HG02970 (cell line): ENCODE data around the gene USP10.

Source experiments
- ATAC-seq: cut with Tn5 transposase; IDR thresholded peaks from one replicate; pipeline ENCODE4 v1.9.1; 2021; ENCODE audit warnings: mild to moderate bottlenecking, moderate library complexity, moderate number of reproducible peaks; ENCODE audit not compliant: unreplicated experiment, low FRiP score

USP10 gene, protein sequence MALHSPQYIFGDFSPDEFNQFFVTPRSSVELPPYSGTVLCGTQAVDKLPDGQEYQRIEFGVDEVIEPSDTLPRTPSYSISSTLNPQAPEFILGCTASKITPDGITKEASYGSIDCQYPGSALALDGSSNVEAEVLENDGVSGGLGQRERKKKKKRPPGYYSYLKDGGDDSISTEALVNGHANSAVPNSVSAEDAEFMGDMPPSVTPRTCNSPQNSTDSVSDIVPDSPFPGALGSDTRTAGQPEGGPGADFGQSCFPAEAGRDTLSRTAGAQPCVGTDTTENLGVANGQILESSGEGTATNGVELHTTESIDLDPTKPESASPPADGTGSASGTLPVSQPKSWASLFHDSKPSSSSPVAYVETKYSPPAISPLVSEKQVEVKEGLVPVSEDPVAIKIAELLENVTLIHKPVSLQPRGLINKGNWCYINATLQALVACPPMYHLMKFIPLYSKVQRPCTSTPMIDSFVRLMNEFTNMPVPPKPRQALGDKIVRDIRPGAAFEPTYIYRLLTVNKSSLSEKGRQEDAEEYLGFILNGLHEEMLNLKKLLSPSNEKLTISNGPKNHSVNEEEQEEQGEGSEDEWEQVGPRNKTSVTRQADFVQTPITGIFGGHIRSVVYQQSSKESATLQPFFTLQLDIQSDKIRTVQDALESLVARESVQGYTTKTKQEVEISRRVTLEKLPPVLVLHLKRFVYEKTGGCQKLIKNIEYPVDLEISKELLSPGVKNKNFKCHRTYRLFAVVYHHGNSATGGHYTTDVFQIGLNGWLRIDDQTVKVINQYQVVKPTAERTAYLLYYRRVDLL

DNA sequence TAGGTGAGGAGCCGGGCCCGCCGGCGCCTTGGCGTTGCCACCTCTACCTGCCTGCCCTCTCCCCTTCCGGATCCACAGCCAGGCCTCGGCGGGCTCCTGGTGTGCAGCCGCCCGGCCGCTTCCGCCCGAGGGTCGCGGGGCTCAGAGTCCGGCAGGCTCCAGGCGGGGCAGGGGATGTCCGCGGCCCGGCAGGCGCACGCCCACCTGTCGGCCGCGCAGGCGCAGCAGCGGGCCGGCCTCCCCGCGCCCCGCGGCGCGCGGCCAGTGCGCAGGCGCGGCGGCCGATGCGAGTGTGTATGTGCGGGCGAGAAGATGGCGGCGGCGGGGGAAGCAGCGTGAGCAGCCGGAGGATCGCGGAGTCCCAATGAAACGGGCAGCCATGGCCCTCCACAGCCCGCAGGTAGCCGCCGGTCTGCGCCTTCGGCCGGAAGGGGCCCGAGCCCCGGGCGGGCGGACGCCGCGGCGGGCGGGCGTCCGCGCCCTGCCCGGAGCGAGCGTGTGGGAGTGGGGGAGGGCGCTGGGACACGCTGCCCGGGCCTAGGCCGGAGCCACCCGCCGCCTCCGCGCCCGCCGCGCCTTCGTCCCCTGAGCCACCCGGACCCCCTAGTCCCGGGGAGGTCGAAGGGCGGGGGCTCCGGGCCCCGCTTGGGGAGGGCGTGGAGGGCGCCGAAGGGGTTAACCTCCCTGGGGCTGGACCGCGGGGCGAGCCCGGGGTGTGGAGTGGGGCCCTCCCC lies at the start of gene USP10:
TSS of gene USP10 (plus strand) at position 289 of the 734 bp plus-strand sequence. CDS start at position 380, 91 bp downstream.
- peak; percentile 84 for ATAC-seq

GRCh38 chr16:84650062-84650991 lies 49.5 kb upstream of the USP10 start:
- no peak for ATAC-seq

DNA sequence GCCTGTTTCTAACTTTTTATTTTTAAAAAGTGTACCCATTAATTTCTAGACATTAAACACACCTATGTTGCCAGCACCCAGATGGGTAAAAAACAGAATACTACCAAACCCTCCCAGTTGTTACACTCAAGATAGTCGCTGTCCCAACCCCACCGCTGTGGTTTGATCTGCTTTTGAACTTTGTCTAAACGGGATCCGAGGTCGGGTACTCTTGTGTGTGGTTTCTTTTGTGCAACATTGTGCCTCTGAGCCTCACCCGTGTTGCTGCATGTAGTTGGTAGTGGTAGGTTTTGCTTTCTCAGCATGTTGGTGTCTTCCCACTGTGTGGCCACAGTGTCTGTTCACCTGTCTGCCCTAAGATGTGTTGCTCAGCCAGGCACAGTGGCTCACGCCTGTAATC lies 47.2 kb upstream of the USP10 start:
- no peak for ATAC-seq

GRCh38 chr16:84654238-84654637 lies 45.6 kb upstream of the USP10 start:
- no peak for ATAC-seq

DNA sequence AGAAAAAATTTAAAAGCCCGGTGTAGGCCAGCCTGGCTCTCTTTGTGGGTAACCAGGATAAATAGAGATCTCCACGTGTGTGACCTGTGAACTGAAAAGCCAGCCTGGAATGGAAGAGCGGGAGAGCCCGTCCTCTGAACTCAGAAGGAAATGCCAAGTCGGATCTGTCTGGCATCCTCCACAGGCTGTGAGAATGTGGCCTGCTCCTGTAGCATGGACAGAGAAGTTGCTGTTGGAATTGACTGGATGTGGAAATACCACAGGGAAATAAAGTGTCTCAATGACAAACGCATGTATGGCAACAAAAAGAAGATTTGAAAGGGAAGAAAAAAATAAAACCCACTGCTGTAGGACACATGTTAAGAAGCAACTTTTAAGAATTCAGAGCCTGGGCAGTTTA lies 44.8 kb upstream of the USP10 start:
- ATAC-seq: no peak

DNA sequence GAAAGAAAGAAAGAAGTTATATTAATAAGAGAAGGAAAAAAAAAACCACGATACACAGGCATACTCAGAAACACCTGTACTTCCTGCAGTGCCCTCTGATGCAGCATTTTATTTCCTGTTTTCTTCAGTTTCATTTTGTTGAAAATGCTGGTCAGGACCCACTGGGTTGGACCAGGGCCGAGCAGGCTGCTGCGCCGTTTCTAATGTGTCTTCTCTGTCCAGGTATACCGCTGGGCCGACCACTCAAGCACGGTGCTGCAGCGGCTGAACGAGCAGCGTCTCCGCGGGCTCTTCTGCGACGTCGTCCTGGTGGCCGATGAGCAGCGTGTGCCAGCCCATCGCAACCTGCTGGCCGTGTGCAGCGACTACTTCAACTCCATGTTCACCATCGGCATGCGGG lies 43.2 kb upstream of the USP10 start:
- ATAC-seq: no peak

DNA sequence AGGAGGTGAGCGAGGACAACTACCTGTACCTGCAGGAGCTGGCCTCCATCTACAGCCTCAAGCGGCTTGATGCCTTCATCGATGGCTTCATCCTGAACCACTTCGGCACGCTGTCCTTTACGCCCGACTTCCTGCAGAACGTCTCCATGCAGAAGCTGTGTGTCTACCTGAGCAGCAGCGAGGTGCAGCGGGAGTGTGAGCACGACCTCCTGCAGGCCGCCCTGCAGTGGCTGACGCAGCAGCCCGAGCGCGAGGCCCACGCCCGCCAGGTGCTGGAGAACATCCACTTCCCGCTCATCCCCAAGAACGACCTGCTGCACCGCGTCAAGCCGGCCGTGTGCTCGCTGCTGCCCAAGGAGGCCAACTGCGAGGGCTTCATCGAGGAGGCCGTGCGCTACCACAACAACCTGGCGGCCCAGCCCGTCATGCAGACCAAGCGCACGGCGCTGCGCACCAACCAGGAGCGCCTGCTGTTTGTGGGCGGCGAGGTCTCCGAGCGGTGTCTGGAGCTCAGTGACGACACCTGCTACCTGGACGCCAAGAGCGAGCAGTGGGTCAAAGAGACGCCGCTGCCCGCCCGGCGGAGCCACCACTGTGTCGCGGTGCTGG lies 42.5 kb upstream of the USP10 start:
- no peak for ATAC-seq

GRCh38 chr16:84658690-84659089 lies 41.1 kb upstream of the USP10 start:
- ATAC-seq: no peak

DNA sequence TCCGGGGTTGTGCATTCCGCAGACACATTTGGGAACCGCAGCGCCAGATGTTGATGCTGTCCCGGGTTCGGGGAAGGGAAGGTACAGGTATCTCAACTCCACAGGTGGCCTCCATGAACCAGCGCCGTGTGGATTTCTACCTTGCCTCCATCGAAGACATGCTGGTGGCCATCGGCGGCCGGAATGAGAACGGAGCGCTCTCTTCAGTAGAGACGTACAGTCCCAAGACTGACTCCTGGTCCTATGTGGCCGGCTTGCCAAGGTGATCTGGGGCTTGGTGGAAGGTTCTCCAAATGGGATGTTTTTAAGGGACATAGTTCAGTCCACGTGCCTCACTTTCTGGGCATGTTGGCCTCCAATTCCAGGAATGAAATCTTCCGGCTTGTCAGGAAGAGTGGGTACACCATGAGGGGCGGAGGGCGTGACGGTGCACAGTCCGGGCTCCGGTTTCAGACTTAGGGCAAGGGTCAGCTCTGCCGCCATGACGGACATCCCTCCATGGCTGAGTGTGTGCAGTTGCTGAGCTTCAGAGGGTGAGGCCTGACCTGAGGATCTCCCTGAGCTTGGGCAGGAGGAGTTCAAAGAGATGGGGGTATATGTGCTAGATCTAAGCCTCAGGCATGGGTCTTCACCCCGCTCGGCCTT lies 40.0 kb upstream of the USP10 start:
- no peak for ATAC-seq

DNA sequence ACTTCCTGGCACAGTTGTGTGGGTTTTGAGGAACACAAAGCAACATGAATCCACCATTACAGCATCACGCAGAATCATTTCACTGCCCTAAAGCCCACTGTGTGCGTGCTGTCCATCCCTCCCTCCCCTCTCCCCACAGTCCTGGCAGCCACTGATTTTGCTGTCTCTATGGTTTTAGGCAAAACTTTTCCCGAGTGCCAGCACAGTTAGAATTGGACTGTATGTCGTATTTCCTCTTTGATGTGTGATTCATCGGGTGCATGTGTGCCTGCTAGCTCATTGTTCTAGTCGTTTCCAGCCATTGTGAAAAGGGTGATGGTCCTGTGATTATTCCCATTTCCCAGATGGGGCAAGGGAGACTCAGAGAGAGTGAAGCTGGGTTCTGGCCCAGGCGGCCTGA lies 38.8 kb upstream of the USP10 start:
- ATAC-seq: no peak

DNA sequence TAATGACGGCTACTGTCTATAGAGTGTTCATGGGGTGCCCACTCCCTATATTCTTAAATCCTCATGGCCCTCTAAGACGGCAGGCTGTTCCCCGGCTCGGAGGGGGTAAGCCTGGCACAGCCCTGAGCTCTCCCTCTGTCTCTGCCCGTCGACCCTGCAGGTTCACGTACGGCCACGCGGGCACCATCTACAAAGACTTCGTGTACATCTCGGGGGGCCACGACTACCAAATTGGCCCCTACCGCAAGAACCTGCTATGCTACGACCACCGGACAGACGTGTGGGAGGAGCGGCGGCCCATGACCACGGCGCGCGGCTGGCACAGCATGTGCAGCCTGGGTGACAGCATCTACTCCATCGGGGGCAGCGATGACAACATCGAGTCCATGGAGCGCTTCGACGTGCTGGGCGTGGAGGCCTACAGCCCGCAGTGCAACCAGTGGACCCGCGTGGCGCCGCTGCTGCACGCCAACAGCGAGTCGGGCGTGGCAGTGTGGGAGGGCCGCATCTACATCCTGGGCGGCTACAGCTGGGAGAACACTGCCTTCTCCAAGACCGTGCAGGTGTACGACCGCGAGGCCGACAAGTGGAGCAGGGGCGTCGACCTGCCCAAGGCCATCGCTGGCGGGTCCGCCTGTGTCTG lies 38.3 kb upstream of the USP10 start:
- no peak for ATAC-seq

- no peak for ATAC-seq
These were observed 37.3 kb upstream of the USP10 start for GRCh38 chr16:84662471-84662870.

DNA sequence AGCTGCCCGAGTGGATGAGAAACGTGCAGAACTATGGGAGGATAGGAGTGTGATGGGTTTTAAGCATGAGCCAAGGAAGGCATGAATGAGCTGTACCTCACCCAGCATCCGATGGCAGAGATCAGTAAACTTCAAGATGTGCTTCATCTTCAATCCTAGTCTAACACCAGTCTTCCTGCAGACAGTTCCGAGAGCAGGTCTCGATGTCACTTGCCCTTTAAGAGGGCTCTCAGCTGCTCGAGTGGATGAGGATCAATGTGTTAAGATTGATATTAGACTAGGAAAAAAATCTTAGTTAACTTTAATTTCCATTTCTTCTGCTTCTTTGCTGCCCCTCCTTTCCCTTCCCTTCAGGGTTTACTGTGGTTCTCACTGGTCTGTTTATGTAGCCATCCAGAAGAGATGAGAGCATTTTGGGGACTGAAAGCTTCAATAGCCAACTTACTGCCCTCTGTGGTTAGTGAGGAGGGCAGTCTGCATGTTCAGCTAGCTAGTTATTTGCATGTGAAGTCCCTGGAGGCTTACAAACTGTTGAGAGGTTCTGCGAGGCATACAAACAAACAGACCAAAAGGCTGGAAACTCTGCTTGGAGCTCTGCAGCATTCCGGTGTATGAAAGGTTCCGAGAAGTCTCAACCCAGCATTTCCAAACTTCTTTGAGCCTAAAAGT lies 36.2 kb upstream of the USP10 start:
- no peak for ATAC-seq

GRCh38 chr16:84665359-84665758 lies 34.4 kb upstream of the USP10 start:
- no peak for ATAC-seq

DNA sequence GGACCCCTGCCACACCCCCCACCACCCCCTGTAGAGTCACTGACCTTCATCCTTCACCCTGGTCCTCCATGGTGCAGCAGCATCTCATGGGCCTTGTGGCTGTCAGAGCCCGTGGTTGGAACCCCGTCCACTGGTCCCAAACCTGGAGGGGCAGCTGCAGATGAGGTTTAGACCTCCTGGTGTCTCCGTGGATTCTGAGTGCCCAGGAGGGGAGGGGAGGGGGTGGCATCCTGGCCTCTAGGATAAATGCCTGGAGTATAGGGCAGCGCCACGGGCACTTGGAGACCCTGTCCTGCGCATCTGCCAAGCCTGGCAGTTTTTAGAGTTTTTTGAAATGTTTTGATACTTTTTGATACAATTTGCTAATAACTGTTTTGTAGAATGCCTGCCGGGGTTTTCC lies 34.0 kb upstream of the USP10 start:
- no peak for ATAC-seq

- no peak for ATAC-seq
These were observed 32.0 kb upstream of the USP10 start for GRCh38 chr16:84667600-84668309.

GRCh38 chr16:84670063-84670462 lies 29.7 kb upstream of the USP10 start:
- ATAC-seq: no peak
